Suppressor macrophage (primary cell): Measurements from ENCODE around the gene HK1.

ENCODE experiments used
- DNase-seq, 4 experiments: peaks; one replicate each; pipeline ENCODE4 v3.0.0-alpha.2; 2020 to 2022

Gene HK1

GRCh38 chr10:69406816-69407580, 128.7 kb downstream of the HK1 start:
- no peak for DNase-seq

- peak in 3 of 4 experiments; percentile 33 to 46 (median 37) for DNase-seq
Observed at GRCh38 chr10:69407621-69408301, 129.5 kb downstream of the HK1 start.

GRCh38 chr10:69408318-69409175, 130.3 kb downstream of the HK1 start:
- DNase-seq = peak; percentile 95 to 99 (median 97)

GRCh38 chr10:69409176-69409495, 130.8 kb downstream of the HK1 start:
- no peak for DNase-seq

GRCh38 chr10:69409968-69410367, 131.7 kb downstream of the HK1 start:
- DNase-seq = peak; percentile 78 to 95 (median 90)

- DNase-seq = no peak
Observed at GRCh38 chr10:69410487-69410886, 132.2 kb downstream of the HK1 start.

- DNase-seq = peak; percentile 31 to 48 (median 42)
Observed at GRCh38 chr10:69411476-69411875, 133.2 kb downstream of the HK1 start.

- DNase-seq = peak in 1 of 4 experiments; percentile 30
Observed at GRCh38 chr10:69412232-69412790, 134.0 kb downstream of the HK1 start.

- peak; percentile 52 to 73 (median 68) for DNase-seq
Observed at GRCh38 chr10:69413221-69413865, 135.0 kb downstream of the HK1 start.

GRCh38 chr10:69414036-69415018, 136.0 kb downstream of the HK1 start:
- DNase-seq = no peak

- no peak for DNase-seq
Observed at GRCh38 chr10:69415049-69415448, 136.8 kb downstream of the HK1 start.

- no peak for DNase-seq
Observed at GRCh38 chr10:69415951-69416350, 137.7 kb downstream of the HK1 start.

GRCh38 chr10:69416695-69417094, 138.4 kb downstream of the HK1 start, which contains the start of gene TACR2:
TACR2 (minus strand) TSS chr10:69416918; CDS start chr10:69416323, 595 bp downstream.
- no peak for DNase-seq

GRCh38 chr10:69417542-69417941, 139.2 kb downstream of the HK1 start:
- no peak for DNase-seq

GRCh38 chr10:69418052-69418752, 139.9 kb downstream of the HK1 start:
- no peak for DNase-seq

- no peak for DNase-seq
Observed at GRCh38 chr10:69419096-69419743, 140.9 kb downstream of the HK1 start.

- DNase-seq = no peak
Observed at GRCh38 chr10:69419744-69420126, 141.4 kb downstream of the HK1 start.

- DNase-seq = peak; percentile 62 to 84 (median 81)
Observed at GRCh38 chr10:69421611-69422308, 143.5 kb downstream of the HK1 start.

GRCh38 chr10:69422676-69423075, 144.4 kb downstream of the HK1 start:
- DNase-seq = no peak
